K562 (cell line): ENCODE measurements around the gene ZBP1. TPM values are rescaled to one million over a fixed set of nuclear protein-coding genes. Genes with fewer than 3 reads are reported as not detected.

Experiments used
- ATAC-seq: fragments of 200-7000 bp; cut with Tn5 transposase; 3 replicates; pipeline ENCODE4 v1.9.1; 2020; ENCODE audit warnings: moderate library complexity
- BruUV-seq: library from RNA; stranded (reverse); fragments of 400-500 nt; replicated peaks from 2 replicates; lab custom pipeline; 2021; lab: Mats Ljungman, UMichigan
- CTCF ChIA-PET: fragments of 300-600 bp; formaldehyde crosslinking; extraction: SDS; loops from one replicate; lab custom pipeline; 2021; ENCODE audit warnings: low intra/inter-chr PET ratio; lab: Yijun Ruan, JAX
- POLR2A ChIA-PET: fragments of 300-600, 350-650 bp; sonication (Branson Sonifier 250); formaldehyde crosslinking; extraction: SDS; loops from one replicate; lab custom pipeline; 2021; ENCODE audit warnings: antibody characterized with exemption, inconsistent platforms; lab: Yijun Ruan, JAX
- DNase-seq, 4 experiments: peaks; one replicate each; pipeline versions ENCODE4 v3.0.0 to v3.0.0-alpha.2; 2011 to 2018; ENCODE audit warnings: low spot score in 3 of 4, mixed read lengths in 3 of 4; ENCODE audit errors: extremely low read depth in 1 of 4
- FAIRE-seq: peaks from 2 replicates; lab custom pipeline; 2011; peaks lifted over from hg19 to GRCh38; lab: Jason Lieb, UNC
- H2AFZ ChIP-seq: 2 replicates; pipeline ENCODE4 v1.6.0; 2011; ENCODE audit warnings: low read depth, low read length, control low read depth, inconsistent platforms
- H3K27ac ChIP-seq: fragments of 200-600 bp; 3 replicates; pipeline ENCODE4 v1.8.0; 2011; ENCODE audit warnings: low read depth, mild to moderate bottlenecking, control low read depth, inconsistent platforms, low read length, moderate library complexity, mixed read lengths; ENCODE audit errors: extremely low read depth
- H3K27me3 ChIP-seq, 2 experiments: fragments of 300-600 bp in 1 of 2; 2 replicates in 1 of 2; 3 replicates in 1 of 2; pipeline versions ENCODE4 v1.6.0 to v1.8.0; 2011; ENCODE audit warnings: inconsistent platforms in 2 of 2, low read length in 2 of 2, mild to moderate bottlenecking in 1 of 2, mixed read lengths in 1 of 2, moderate library complexity in 1 of 2; ENCODE audit not compliant: control insufficient read depth in 2 of 2, insufficient read depth in 2 of 2
- H3K36me3 ChIP-seq: fragments of 300-600 bp; 3 replicates; pipeline ENCODE4 v1.8.0; 2011; ENCODE audit warnings: mild to moderate bottlenecking, low read length, inconsistent platforms; ENCODE audit not compliant: control insufficient read depth, insufficient read depth
- H3K4me1 ChIP-seq, 2 experiments: fragments of 200-600 bp in 1 of 2; replicated peaks in 1 of 2; 2 replicates in 1 of 2; 3 replicates in 1 of 2; pipeline versions ENCODE4 v1.5.1 to v1.8.0; 2011; ENCODE audit warnings: inconsistent platforms in 2 of 2, low read length in 2 of 2, mild to moderate bottlenecking in 1 of 2, mixed read lengths in 1 of 2, moderate library complexity in 1 of 2; ENCODE audit not compliant: control insufficient read depth in 2 of 2, insufficient read depth in 2 of 2
- H3K4me2 ChIP-seq: 2 replicates; pipeline ENCODE4 v1.6.1; 2011; ENCODE audit warnings: low read length, control low read depth, inconsistent platforms, mixed read lengths; ENCODE audit not compliant: insufficient read depth
- H3K4me3 ChIP-seq: fragments of 200-600 bp; sonication (generic), shearing (Covaris generic); 2 replicates; pipeline ENCODE4 v1.5.1; 2016; ENCODE audit warnings: control low read depth, inconsistent platforms
- H3K79me2 ChIP-seq: fragments of 200-600 bp; 3 replicates; pipeline ENCODE4 v1.8.0; 2011; ENCODE audit warnings: low read length, inconsistent platforms; ENCODE audit not compliant: control insufficient read depth, insufficient read depth
- H3K9ac ChIP-seq, 2 experiments: 2 replicates each; pipeline versions ENCODE4 v1.6.0 to v1.6.1; 2011; ENCODE audit warnings: low read depth in 2 of 2, low read length in 2 of 2, control low read depth in 1 of 2, inconsistent platforms in 1 of 2, mild to moderate bottlenecking in 1 of 2, mixed read lengths in 1 of 2; ENCODE audit not compliant: insufficient read depth in 1 of 2
- H3K9me1 ChIP-seq: one replicate; pipeline ENCODE4 v1.6.0; 2011; ENCODE audit warnings: inconsistent platforms, mild to moderate bottlenecking, low read length, moderate library complexity; ENCODE audit not compliant: control insufficient read depth, insufficient read depth
- H3K9me3 ChIP-seq: replicated peaks from 2 replicates; pipeline ENCODE4 v1.5.1; 2011; ENCODE audit warnings: low read depth, low read length, inconsistent platforms; ENCODE audit not compliant: control insufficient read depth, insufficient read depth
- H4K20me1 ChIP-seq: replicated peaks from 2 replicates; pipeline ENCODE4 v1.6.1; 2011; ENCODE audit warnings: low read length, inconsistent platforms, mixed read lengths; ENCODE audit not compliant: control insufficient read depth, insufficient read depth
- AFF1 ChIP-seq, 2 experiments: fragments of 450-650 bp; IDR thresholded peaks; 2 replicates each; pipeline ENCODE4 v1.6.1; 2018; ENCODE audit warnings: mild to moderate bottlenecking in 2 of 2, low read depth in 1 of 2; ENCODE audit not compliant: partially characterized antibody in 2 of 2
- ETV1 ChIP-seq: fragments of 450-650 bp; conservative IDR thresholded peaks from 2 replicates; pipeline ENCODE4 v1.6.1; 2016; ENCODE audit warnings: missing genetic modification characterization, control low read depth, low read depth, missing compliant biosample characterization
- GTF2B ChIP-seq: IDR thresholded peaks from 2 replicates; pipeline ENCODE4 v1.6.1; 2011; ENCODE audit not compliant: insufficient read length; ENCODE audit errors: extremely low read depth
- KAT8 ChIP-seq: fragments of 450-650 bp; IDR thresholded peaks from 2 replicates; pipeline ENCODE4 v1.6.1; 2016; ENCODE audit warnings: low read depth, mild to moderate bottlenecking
- NFYB ChIP-seq: IDR thresholded peaks from 2 replicates; pipeline ENCODE4 v1.6.1; 2011; ENCODE audit warnings: mild to moderate bottlenecking, moderate library complexity; ENCODE audit not compliant: insufficient read length; ENCODE audit errors: extremely low read depth
- PKNOX1 ChIP-seq: fragments of 450-650 bp; IDR thresholded peaks from 2 replicates; pipeline ENCODE4 v1.6.1; 2016
- PTRF ChIP-seq: fragments of 450-650 bp; IDR thresholded peaks from 2 replicates; pipeline ENCODE4 v1.6.1; 2016; ENCODE audit warnings: mild to moderate bottlenecking, missing genetic modification characterization, missing compliant biosample characterization
- RAD51 ChIP-seq: fragments of 450-650 bp; IDR thresholded peaks from 2 replicates; pipeline ENCODE4 v1.7.1; 2016; ENCODE audit warnings: low read depth, mild to moderate bottlenecking, borderline replicate concordance
- TEAD4 ChIP-seq, 2 experiments: sonication (generic) in 1 of 2; formaldehyde crosslinking in 1 of 2; IDR thresholded peaks; 2 replicates each; pipeline versions ENCODE4 v1.6.1 to v1.8.0; 2012 to 2022; ENCODE audit warnings: borderline replicate concordance in 1 of 2, inconsistent platforms in 1 of 2, low read length in 1 of 2, mild to moderate bottlenecking in 1 of 2, missing genetic modification reagents in 1 of 2
- USF2 ChIP-seq: sonication (generic); formaldehyde crosslinking; IDR thresholded peaks from 2 replicates; pipeline ENCODE4 v1.5.0; 2020; ENCODE audit warnings: missing genetic modification reagents
- ZFP36 ChIP-seq: fragments of 150-350 bp; IDR thresholded peaks from 2 replicates; pipeline ENCODE4 v1.6.1; 2018; ENCODE audit warnings: low read length, low read depth; ENCODE audit not compliant: partially characterized antibody
- ZNF280A ChIP-seq: fragments of 450-650 bp; IDR thresholded peaks from 2 replicates; pipeline ENCODE4 v1.6.1; 2018; ENCODE audit warnings: mild to moderate bottlenecking, low read depth; ENCODE audit not compliant: partially characterized antibody
- WGBS: fragments of 100-300 bp; shearing (Covaris generic); methylation state at CpG from one replicate; pipeline ENCODE4 v1.1.6; 2016; ENCODE audit warnings: low coverage, mixed read lengths; ENCODE audit not compliant: insufficient coverage; ENCODE audit errors: missing lambda C conversion rate; 5-methylcytosine and 5-hydroxymethylcytosine counted together
- in situ Hi-C: fragments of 300-500 bp; cut with MboI; formaldehyde crosslinking; loops from 4 replicates; pipeline ENCODE4 v1.15.0; 2018; ENCODE audit warnings: inconsistent platforms, mixed read lengths
- intact Hi-C: fragments of 100-400 bp; cut with micrococcal nuclease; formaldehyde crosslinking; loops from 2 replicates; pipeline ENCODE4 v1.14.2; 2022
- polyA plus RNA-seq, 8 experiments: library from polyadenylated mRNA; depleted of rRNA in 4 of 8; stranded (reverse) in 5 of 8; unstranded in 3 of 8; fragments of >200 nt; fragmentation: Nextera tagmentation in 2 of 8; fragmentation: Illumina TruSeq in 1 of 8; extraction: Ambion mirVana in 2 of 8; extraction: Trizol in 1 of 8; gene quantifications; 2 replicates each; pipeline versions ENCODE4 v1.2.1 to v1.2.3, GENCODE V29; 2011 to 2014; ENCODE audit warnings: inconsistent platforms in 1 of 8, missing spikeins in 1 of 8
- total RNA-seq, 7 experiments: library from RNA; depleted of rRNA in 6 of 7; stranded (reverse); fragments of >200 nt in 6 of 7; fragmentation: Illumina TruSeq in 2 of 7; extraction: Trizol in 2 of 7; gene quantifications; 2 replicates each; pipeline versions ENCODE4 v1.2.1 to v1.2.3, GENCODE V29; 2011 to 2021; ENCODE audit warnings: low replicate concordance in 1 of 7

ZBP1 gene
- total and polyA plus RNA-seq, 9 of the 15 experiments (the other 6 are each of a cell fraction or from before 2014, with no cell fraction given) = not detected

GRCh38 chr20:57603120-57603519, 17.1 kb downstream of the ZBP1 start:
- peaks cover 7% of the 10 kb centered on the region; the same call in 1 of the 2 replicates for H3K9me3 ChIP-seq
- H3K36me3 ChIP-seq = no peaks in the 10 kb centered on the region
- no peak overlapping the region for H3K4me3 ChIP-seq
- no peaks in the 10 kb centered on the region for H4K20me1 ChIP-seq
- H3K9ac ChIP-seq = no peak overlapping the region
- H3K9me1 ChIP-seq = no peaks in the 10 kb centered on the region
- 3% methylated on average over 10 of the region's 10 CpGs for WGBS
- in situ Hi-C loops (loop anchor here (25.0 kb wide), 1 partner anchor 609 kb away; no protein-coding TSS in a partner anchor), intact Hi-C loops (no loop called here)
- H3K27ac ChIP-seq = no peak overlapping the region
- no peak for DNase-seq
- ChIA-PET CTCF (interaction anchor here (0.6 kb wide), 1 partner anchor 9 kb away, joined by 3 read pairs; no protein-coding TSS in a partner anchor), POLR2A (no interaction called here)
- ATAC-seq = no peak
- H2AFZ ChIP-seq = no peak overlapping the region
- no peaks in the 10 kb centered on the region; a peak in 2 of 5 replicates for H3K4me1 ChIP-seq
- no peak for FAIRE-seq
- BruUV-seq = no TSS peak
- peaks cover 6 to 48% of the 10 kb centered on the region in 2 experiments; a peak in 3 of 5 replicates for H3K27me3 ChIP-seq
- H3K4me2 ChIP-seq = no peak overlapping the region
- H3K79me2 ChIP-seq = no peaks in the 10 kb centered on the region
- peak; percentile 73; the same call in 1 of the 2 replicates for TF ChIP-seq RAD51
- TF ChIP-seq PKNOX1 = no peak
- TF ChIP-seq NFYB = peak; percentile 63
- TF ChIP-seq USF2 (CRISPR knock-in tag) = peak; percentile 74
- TF ChIP-seq AFF1 (IDR thresholded peaks at IDR 0.05; ENCODE audit: low read depth in 1 of 2, partially characterized antibody in 2 of 2) = no peak
- TF ChIP-seq ZNF280A = peak; percentile 38
- no peak for TF ChIP-seq PTRF (tag)
- TF ChIP-seq TEAD4 (IDR thresholded peaks at IDR 0.05; ENCODE audit: low read length) = no peak
- TF ChIP-seq TEAD4 (CRISPR knock-in tag; IDR thresholded peaks at IDR 0.05; ENCODE audit: borderline replicate concordance) = no peak
- peak; percentile 44 for TF ChIP-seq ZFP36
- no peak for TF ChIP-seq GTF2B
- TF ChIP-seq KAT8 = no peak
- TF ChIP-seq ETV1 (tag) = no peak
